Mucosa of stomach (tissue), 1 donor: ENCODE data around the gene NUDT1.

ENCODE experiments used
- H3K27me3 ChIP-seq: one replicate; pipeline ENCODE4 v1.7.0; 2013; ENCODE audit warnings: mild to moderate bottlenecking, low read length; ENCODE audit not compliant: control insufficient read depth, insufficient read depth
- H3K36me3 ChIP-seq: one replicate; pipeline ENCODE4 v1.7.0; 2013; ENCODE audit warnings: low read length; ENCODE audit not compliant: control insufficient read depth, insufficient read depth
- H3K4me1 ChIP-seq: one replicate; pipeline ENCODE4 v1.7.0; 2013; ENCODE audit warnings: mild to moderate bottlenecking, low read length; ENCODE audit not compliant: control insufficient read depth, insufficient read depth
- H3K4me3 ChIP-seq: one replicate; pipeline ENCODE4 v1.7.0; 2013; ENCODE audit warnings: low read length
- H3K9ac ChIP-seq: one replicate; pipeline ENCODE4 v1.7.0; 2013; ENCODE audit warnings: mild to moderate bottlenecking, low read length, moderate library complexity
- H3K9me3 ChIP-seq: one replicate; pipeline ENCODE4 v1.7.0; 2013; ENCODE audit warnings: mild to moderate bottlenecking, low read length, moderate library complexity; ENCODE audit not compliant: control insufficient read depth
- donor health status: Pancreatic carcinoma.

NUDT1 gene

GRCh38 chr7:2282185-2282751, 40.2 kb downstream of the NUDT1 start:
- H3K9me3 ChIP-seq = no peaks in the 10 kb centered on the region
- no peak overlapping the region for H3K9ac ChIP-seq
- no peaks in the 10 kb centered on the region for H3K36me3 ChIP-seq
- no peaks in the 10 kb centered on the region for H3K27me3 ChIP-seq
- no peak overlapping the region for H3K4me3 ChIP-seq
- H3K4me1 ChIP-seq = no peaks in the 10 kb centered on the region

GRCh38 chr7:2283074-2283473, 41.0 kb downstream of the NUDT1 start:
- H3K9ac ChIP-seq = no peak overlapping the region
- H3K27me3 ChIP-seq = no peaks in the 10 kb centered on the region
- H3K4me3 ChIP-seq = no peak overlapping the region
- no peaks in the 10 kb centered on the region for H3K36me3 ChIP-seq
- no peaks in the 10 kb centered on the region for H3K9me3 ChIP-seq
- H3K4me1 ChIP-seq = no peaks in the 10 kb centered on the region

GRCh38 chr7:2287745-2288144, 45.7 kb downstream of the NUDT1 start:
- Histone ChIP-seq H3K27me3 (no peaks in the 10 kb centered on the region), H3K36me3 (no peaks in the 10 kb centered on the region), H3K4me1 (no peaks in the 10 kb centered on the region), H3K4me3 (no peak overlapping the region), H3K9ac (no peak overlapping the region), H3K9me3 (no peaks in the 10 kb centered on the region)

- no peaks in the 10 kb centered on the region for H3K4me1 ChIP-seq
- no peaks in the 10 kb centered on the region for H3K9me3 ChIP-seq
- no peak overlapping the region for H3K9ac ChIP-seq
- H3K4me3 ChIP-seq = no peak overlapping the region
- no peaks in the 10 kb centered on the region for H3K36me3 ChIP-seq
- no peaks in the 10 kb centered on the region for H3K27me3 ChIP-seq
These were observed 46.5 kb downstream of the NUDT1 start for GRCh38 chr7:2288503-2288902.

GRCh38 chr7:2289111-2289586, 47.1 kb downstream of the NUDT1 start:
- no peaks in the 10 kb centered on the region for H3K27me3 ChIP-seq
- H3K36me3 ChIP-seq = no peaks in the 10 kb centered on the region
- H3K9ac ChIP-seq = no peak overlapping the region
- no peaks in the 10 kb centered on the region for H3K4me1 ChIP-seq
- no peak overlapping the region for H3K4me3 ChIP-seq
- no peaks in the 10 kb centered on the region for H3K9me3 ChIP-seq

GRCh38 chr7:2289621-2290020, 47.6 kb downstream of the NUDT1 start:
- Histone ChIP-seq H3K36me3 (no peaks in the 10 kb centered on the region), H3K9ac (no peak overlapping the region), H3K4me1 (no peaks in the 10 kb centered on the region), H3K27me3 (no peaks in the 10 kb centered on the region), H3K4me3 (no peak overlapping the region), H3K9me3 (no peaks in the 10 kb centered on the region)

- Histone ChIP-seq H3K4me3 (no peak overlapping the region), H3K4me1 (no peaks in the 10 kb centered on the region), H3K36me3 (no peaks in the 10 kb centered on the region), H3K9ac (no peak overlapping the region), H3K9me3 (no peaks in the 10 kb centered on the region), H3K27me3 (no peaks in the 10 kb centered on the region)
These were observed 48.9 kb downstream of the NUDT1 start for GRCh38 chr7:2290877-2291276.

GRCh38 chr7:2295936-2296620, 54.1 kb downstream of the NUDT1 start:
- Histone ChIP-seq H3K9me3 (no peaks in the 10 kb centered on the region), H3K4me1 (no peaks in the 10 kb centered on the region), H3K9ac (no peak overlapping the region), H3K4me3 (no peak overlapping the region), H3K36me3 (no peaks in the 10 kb centered on the region), H3K27me3 (no peaks in the 10 kb centered on the region)

GRCh38 chr7:2296832-2297231, 54.8 kb downstream of the NUDT1 start:
- no peaks in the 10 kb centered on the region for H3K36me3 ChIP-seq
- no peaks in the 10 kb centered on the region for H3K27me3 ChIP-seq
- H3K9me3 ChIP-seq = no peaks in the 10 kb centered on the region
- H3K4me3 ChIP-seq = no peak overlapping the region
- H3K9ac ChIP-seq = no peak overlapping the region
- H3K4me1 ChIP-seq = no peaks in the 10 kb centered on the region

GRCh38 chr7:2299131-2299829, 57.3 kb downstream of the NUDT1 start:
- Histone ChIP-seq H3K9ac (no peak overlapping the region), H3K4me1 (peaks cover under 1% of the 10 kb centered on the region), H3K4me3 (no peak overlapping the region), H3K36me3 (no peaks in the 10 kb centered on the region), H3K9me3 (no peaks in the 10 kb centered on the region), H3K27me3 (no peaks in the 10 kb centered on the region)

GRCh38 chr7:2299870-2300512, 58.0 kb downstream of the NUDT1 start:
- Histone ChIP-seq H3K4me3 (no peak overlapping the region), H3K4me1 (peaks cover 8% of the 10 kb centered on the region), H3K9ac (no peak overlapping the region), H3K9me3 (no peaks in the 10 kb centered on the region), H3K27me3 (no peaks in the 10 kb centered on the region), H3K36me3 (no peaks in the 10 kb centered on the region)
